Hepatic stellate cell (primary cell): Measurements from ENCODE around the gene SEC23A.
"Not testable (repeated sequence)": the region's sequence is repeated elsewhere in the genome, so short reads cannot be mapped to it uniquely, and the experiment has no call there.

Experiments
- DNase-seq: peaks from one replicate; pipeline ENCODE4 v3.0.0; 2011; ENCODE audit warnings: low spot score

The SEC23A gene

GRCh38 chr14:39030209-39030608 lies 72.8 kb downstream of the SEC23A start:
- no peak for DNase-seq

DNA sequence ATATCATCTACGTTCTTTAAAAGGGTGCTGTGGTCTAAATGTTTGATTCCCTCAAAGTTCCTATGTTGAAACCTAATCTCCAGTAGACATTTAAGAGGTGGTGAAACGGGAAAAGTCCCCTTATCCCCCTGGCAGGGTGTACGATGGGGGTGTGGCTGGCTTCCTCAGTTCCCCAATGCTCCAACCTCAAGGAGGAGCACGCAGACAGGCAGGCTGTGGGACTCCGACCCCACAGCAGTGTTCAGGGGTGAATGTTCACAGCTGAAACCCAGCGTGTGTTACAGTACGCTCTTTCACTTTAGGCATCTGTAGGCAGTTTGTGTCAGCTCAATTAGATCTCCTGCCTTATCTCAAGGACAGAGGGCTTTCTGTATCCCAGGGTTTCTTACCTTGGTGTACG lies 73.2 kb downstream of the SEC23A start:
- DNase-seq = no peak

DNA sequence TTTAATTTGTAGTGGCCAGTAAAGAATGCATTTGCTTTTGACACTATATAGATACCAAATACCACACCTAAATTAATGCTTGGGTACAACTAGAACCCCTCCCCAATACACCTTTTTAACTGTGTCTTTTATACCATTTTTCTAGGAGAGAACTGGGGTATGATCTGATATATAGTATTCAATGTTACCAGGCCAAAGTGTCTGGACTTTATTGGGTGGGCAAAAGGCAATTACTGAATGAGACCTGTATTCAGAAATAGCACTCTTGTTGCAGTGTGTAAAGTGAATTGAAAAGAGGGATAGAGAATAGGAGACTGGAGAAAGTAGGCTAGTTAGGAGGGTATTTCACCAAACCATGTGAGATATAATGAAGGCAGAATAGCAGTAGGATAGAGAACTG lies 74.4 kb downstream of the SEC23A start:
- DNase-seq = no peak

- no peak for DNase-seq
These were observed 77.0 kb downstream of the SEC23A start for GRCh38 chr14:39025810-39026627.

GRCh38 chr14:39025250-39025809 lies 77.7 kb downstream of the SEC23A start:
- no peak for DNase-seq

GRCh38 chr14:39023939-39024871 lies 78.8 kb downstream of the SEC23A start:
- DNase-seq = no peak

DNA sequence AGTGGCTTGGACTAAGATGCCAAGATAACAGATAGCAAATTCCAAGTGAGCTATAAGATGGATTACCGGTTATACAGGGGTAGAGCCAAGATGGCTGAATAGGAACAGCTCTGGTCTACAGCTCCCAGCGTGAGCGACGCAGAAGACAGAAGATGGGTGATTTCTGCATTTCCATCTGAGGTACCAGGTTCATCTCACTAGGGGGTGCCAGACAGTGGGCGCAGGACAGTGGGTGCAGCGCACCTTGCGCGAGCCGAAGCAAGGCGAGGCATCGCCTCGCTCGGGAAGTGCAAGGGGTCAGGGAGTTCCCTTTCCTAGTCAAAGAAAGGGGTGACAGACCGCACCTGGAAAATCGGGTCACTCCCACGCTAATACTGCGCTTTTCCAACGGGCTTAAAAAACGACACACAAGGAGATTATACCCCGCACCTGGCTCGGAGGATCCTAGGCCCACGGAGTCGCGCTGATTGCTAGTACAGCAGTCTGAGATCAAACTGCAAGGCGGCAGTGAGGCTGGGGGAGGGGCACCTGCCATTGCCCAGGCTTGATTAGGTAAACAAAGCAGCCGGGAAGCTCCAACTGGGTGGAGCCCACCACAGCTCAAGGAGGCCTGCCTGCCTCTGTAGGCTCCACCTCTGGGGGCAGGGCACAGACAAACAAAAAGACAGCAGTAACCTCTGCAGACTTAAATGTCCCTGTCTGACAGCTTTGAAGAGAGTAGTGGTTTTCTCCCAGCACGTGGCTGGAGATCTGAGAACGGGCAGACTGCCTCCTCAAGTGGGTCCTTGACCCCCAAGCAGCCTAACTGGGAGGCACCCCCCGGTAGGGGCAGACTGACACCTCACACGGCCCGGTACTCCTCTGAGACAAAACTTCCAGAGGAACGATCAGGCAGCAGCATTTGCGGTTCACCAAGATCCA lies 85.7 kb downstream of the SEC23A start:
- DNase-seq = not testable (repeated sequence)

DNA sequence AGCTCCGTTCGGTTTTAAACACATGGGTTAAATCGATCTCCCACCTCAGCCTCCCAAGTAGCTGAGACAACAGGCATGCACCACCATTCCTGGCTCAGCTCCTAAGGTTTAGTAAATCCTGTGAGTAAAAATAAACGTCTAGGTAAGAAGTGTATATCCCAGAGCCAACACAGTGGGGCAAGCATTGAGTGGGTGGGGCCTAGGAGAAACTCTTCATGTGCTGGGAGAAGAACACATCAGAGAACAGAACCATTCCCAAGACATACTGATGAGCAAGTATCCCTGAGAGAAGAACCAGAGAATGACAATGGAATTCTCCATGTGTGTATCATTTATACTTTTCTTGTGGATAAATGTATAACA lies 86.3 kb downstream of the SEC23A start:
- no peak for DNase-seq

DNA sequence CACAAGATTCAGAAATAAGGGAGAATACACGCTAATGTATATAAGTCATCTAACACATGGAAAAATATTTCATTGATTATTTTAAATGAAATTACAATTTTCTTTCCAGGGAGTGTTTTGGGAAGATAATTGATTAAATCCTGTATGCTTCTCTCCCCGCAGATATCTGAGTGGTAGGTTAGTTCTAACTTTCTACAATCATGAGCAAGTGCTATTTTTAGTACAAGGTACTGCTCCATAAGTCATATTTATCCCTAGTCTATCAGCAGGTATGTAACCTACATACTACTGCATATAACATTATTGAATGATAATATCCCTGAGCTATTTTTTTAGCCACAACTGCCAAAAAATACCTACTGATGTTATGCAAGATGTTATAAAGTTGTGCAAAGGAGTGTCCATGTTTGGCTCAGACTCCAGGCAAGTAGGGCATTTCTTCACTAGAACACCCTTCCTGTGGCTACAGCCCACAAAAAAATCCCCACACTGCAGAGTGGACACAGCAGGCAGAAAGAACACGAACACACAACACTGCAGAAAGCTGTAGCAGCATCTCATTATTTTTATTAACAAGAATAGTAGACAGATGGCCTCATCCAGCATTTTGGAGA lies 87.0 kb downstream of the SEC23A start:
- no peak for DNase-seq

DNA sequence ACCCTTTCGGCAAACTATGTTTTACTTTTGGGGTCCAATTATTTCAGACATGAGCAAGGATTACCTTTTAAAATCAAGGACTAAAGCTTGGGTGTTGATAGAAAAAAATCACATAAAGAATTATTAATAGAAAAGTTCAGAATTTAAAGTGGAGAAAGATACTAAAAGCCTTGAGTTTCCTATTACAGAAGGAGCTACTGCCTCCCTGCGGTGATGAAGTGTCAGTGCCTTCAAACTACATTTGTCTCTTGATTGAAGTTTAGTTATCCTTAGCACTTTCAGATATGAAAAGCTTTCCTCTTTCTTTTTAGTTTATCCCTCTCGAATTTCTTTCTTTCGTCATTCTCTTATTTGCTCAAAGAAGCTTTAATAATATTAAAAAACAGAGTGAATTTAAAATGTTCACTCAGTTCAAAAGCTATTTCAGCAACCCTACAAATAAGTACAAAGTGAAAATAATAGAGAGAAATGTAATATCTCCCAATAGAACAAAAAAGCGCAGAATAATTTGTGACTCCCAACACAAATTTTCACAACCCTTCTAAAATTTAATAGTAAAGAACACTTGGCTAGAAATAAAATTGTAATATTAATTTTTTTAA lies 87.6 kb downstream of the SEC23A start:
- peak; percentile 39 for DNase-seq

DNA sequence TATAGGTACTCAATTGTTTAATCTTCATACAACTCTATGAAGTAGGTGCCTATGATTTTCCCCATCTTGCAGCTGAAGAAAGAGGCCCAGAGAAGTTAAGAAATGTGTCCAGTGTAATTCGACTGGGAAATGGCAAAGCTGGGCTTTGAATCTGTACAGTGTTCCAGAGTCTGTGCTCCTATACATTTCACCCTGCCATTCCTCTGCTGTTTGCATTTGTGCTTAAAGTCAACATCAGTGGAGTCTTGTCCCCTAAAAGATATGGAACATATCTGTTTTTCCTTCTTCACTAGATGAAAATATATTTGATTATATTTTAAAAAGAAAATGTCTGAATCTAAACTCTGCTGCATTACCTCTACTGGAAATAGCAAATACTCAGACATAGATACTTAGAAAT lies 88.6 kb downstream of the SEC23A start:
- no peak for DNase-seq

- DNase-seq = not testable (repeated sequence)
These were observed 94.1 kb downstream of the SEC23A start for GRCh38 chr14:39008965-39009364.

GRCh38 chr14:39006721-39007410 lies 96.2 kb downstream of the SEC23A start:
- no peak for DNase-seq

DNA sequence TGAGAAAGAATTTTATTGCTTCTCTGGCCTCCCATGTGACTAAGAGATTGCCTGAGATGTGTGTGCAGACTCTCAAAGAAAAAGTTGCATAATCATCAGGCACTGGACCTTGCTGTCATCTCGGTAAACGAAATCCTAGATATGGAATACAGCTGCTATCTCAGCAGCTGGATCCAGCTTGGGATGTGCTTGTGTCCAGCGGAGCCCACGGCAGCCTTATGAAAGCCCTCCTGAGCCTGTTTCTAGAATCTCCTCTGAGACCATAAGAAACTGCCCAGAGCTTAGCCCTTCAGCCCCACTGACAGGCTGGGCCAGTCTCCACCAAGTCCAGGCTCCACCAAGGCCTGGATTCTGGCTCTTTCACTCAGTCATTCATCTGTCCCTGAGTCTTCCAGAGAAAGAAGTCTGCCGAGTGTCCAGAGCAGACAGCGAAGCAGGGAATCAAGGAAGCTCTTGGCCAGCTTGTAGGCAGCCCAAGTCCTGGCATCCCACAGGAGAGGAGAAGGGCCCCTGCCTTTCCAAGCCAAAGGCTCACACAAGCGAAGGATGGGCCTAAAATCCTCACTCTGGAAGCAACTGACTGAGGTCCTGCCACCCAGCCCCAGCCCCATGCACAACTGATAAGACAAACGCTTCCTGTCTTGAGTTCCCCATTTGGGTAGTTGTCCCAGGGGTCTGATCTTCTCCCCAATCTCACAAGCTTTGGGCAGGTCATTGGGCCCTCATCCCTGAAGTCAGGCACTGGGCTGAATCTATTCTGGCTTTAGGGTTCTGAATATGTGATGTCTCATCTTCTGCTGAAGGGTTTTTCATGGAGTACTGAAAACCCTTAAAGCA lies 97.8 kb downstream of the SEC23A start:
- DNase-seq = no peak

GRCh38 chr14:38999949-39000348 lies 103.1 kb downstream of the SEC23A start:
- no peak for DNase-seq

DNA sequence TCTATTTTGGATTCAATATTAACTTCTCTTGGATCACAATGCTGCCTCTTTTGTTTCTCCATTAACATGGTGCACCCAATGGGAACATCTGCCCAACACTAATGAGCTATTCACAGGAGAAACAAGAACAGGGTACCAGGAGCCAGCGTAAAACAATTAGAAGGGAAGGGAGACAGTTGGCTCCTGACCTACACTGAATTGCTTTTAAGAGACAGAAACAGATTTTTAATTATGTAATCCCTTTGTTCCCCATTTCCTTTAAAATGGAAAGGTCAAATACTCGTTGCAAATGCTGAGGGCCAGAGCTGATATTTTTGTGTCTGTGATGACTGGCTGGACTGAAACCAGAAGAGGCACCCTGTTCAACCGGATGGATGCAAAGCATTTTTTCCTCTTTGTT lies 108.3 kb downstream of the SEC23A start:
- no peak for DNase-seq

DNA sequence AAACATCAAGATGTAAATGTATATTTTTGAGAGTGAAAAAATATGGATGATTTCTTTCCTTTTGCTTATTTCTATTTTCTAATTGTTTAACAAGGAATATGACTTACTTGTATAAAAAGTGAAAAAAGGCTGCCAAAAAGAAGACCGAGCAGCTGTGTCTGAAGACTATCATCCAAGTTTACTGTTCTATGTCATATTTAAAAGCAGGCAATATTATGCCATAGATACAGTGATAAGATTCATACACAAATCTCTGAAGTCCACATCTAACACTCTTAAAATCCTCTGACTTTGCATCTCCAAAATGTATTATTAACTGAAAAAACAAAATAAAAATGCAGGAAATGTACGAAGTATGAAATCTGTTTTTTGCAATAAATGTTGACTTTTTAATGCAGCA lies 109.1 kb downstream of the SEC23A start:
- no peak for DNase-seq

- DNase-seq = no peak
These were observed 110.8 kb downstream of the SEC23A start for GRCh38 chr14:38992067-38992844.

- DNase-seq = no peak
These were observed 111.7 kb downstream of the SEC23A start for GRCh38 chr14:38991299-38991698.
